GM18517 (cell line): ENCODE measurements around the gene GRID2.
"Not testable (repeated sequence)": the region's sequence is repeated elsewhere in the genome, so short reads cannot be mapped to it uniquely, and the experiment has no call there.

Experiments
- ATAC-seq: cut with Tn5 transposase; IDR thresholded peaks from one replicate; pipeline ENCODE4 v1.9.1; 2021; ENCODE audit warnings: mild to moderate bottlenecking, moderate library complexity; ENCODE audit not compliant: unreplicated experiment

GRID2 gene

DNA sequence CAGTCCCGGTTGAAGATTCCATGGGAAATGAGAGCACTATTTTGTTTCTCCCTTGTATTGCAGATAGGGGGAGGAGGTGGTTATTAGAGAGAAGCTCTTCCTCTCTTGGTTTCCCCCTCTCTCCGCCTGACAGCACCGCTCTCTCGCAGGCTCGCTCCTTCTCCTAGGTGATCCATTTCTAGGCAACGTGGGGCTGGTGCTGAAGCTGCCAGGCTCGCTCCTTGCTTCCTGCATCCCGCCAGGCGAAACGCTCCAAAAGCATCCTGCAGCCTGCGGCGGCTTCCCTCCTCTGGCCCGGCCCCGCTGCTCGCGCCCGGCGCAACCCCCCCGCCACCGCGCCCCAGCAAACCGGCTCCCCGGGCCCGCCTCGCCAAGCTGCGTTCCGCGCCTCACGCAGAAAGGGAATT lies at the start of gene GRID2:
GRID2 (plus strand) TSS at position 346 of the 407 bp plus-strand sequence.
- no peak for ATAC-seq

DNA sequence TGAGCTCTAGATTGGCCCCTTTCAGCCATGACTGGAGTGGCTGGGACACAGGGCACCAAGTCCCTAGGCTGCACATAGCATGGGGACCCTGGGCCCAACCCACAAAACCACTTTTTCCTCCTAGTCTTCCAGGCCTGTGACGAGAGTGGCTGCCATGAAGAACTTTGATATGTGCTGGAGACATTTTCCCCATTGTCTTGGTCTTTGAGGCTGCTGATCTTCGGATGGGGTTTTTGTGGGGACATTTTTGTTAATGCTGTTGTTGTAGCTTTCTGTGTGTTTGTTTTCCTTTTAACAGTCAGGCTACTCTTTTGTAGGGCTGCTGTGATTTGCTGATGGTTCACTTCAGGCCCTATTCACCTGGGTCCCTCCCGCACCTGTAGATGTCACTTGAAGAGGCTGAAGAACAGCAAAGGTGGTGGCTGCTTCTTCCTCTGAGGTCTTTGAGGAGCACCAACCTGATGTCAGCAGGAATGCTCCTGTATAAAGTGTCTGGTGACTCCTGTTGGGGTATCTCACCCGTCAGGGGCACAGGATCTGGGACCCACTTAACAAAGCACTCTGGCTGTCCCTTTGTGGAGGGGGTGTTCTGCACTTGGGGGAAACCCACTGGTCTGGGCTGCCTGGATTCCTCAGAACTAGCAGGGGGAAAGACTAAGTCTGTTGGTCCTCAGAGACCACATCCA lies 49.6 kb upstream of the GRID2 start:
- ATAC-seq, result no peak

- ATAC-seq, result no peak
These were observed 48.9 kb upstream of the GRID2 start for GRCh38 chr4:92254767-92255442.

DNA sequence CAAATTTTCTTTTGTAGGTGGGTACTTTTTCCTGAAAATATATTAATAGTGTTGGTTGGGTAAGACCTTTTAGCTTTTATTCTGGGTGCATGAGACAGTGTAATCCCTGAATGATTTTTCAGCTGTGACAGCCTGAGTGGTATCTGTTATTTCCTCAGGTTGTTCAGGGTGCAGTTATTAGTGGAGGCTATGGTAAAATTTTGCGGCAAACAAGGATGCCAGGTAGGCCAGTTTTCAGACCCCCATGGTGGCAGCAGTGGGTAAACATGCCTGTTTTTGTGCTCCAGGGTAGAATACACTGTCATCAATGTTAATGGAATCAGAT lies 47.9 kb upstream of the GRID2 start:
- ATAC-seq, result no peak

DNA sequence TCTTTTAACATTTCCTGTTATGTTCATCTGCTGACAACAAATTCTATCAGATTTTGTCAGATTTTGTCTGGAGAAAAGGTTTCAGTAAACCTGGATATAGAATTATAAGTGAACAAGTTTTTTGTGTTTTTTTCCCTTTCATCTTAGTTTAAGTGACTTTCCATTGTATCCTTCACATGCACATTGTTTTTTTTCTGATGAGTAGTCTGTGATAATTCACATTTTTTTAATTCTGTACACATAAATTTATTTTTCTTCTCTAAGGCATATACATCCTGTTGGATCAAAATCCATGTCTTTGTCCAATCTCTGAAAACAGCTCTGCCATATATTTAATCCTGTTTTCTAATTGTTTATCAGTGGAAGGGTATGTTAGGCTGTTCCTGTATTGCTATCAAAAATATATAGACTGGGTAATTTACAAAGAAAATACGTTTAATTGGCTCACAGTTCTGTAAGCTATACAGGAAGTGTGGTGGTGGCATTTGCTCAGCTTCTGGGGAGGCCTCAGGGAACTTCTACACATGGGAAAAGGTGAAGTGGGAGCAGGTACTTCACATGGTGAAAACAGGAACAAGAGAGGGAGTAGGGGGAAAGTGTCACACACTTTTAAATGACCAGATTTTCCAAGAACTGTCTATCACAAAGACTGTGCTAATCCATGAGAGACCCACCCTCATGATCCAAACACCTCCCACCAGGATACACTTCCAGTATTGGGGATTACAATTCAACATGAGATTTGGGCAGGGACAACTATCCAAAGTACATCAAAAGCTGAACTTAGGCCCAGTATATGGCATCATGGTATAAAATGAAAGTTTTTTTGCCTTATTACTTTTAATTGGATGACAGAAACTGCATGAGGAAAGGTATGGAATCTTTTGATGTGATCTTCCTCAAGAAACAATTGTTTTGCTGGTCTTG lies 45.6 kb upstream of the GRID2 start:
- ATAC-seq, result no peak

DNA sequence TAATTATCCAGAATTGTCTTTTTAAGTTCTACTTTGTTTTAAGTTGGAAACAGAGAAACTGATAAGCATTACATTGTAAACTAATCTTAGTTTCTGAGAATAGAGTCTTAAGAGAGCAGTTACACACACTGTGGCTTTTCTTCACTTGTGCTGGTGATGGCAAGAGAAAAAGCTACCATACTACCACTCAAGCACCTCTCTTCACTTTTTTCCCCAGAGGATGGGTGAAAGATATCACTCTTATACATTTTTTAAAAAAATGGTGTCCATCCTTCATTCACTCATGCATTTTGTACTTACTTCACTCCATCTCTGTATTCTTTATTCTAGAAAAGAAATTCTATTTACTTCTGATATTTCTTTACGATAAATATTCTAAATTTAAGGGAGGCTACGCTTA lies 42.5 kb upstream of the GRID2 start:
- no peak for ATAC-seq

- no peak for ATAC-seq
These were observed 41.4 kb upstream of the GRID2 start for GRCh38 chr4:92262371-92262770.

GRCh38 chr4:92263010-92263409 lies 40.8 kb upstream of the GRID2 start:
- ATAC-seq, result no peak

GRCh38 chr4:92263575-92263974 lies 40.2 kb upstream of the GRID2 start:
- no peak for ATAC-seq

DNA sequence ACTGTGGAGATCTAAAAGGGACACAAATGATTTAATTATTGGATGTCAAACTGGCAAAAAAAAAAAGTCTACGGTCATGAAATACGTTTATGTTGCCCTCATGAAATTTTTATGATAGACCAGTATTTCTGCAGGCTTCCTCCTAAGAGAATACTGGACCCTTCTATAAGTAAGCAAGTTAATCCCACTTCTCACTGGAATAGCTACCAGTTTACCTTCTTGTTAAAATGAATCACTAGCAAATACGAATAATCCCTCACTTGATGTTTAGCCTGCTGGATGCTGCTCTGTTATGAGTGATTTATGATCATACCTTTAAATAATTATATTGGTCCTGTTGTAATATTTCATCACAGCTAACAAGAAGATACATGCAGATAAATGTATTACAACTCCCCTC lies 39.6 kb upstream of the GRID2 start:
- ATAC-seq, result no peak

GRCh38 chr4:92265021-92265420 lies 38.7 kb upstream of the GRID2 start:
- no peak for ATAC-seq

DNA sequence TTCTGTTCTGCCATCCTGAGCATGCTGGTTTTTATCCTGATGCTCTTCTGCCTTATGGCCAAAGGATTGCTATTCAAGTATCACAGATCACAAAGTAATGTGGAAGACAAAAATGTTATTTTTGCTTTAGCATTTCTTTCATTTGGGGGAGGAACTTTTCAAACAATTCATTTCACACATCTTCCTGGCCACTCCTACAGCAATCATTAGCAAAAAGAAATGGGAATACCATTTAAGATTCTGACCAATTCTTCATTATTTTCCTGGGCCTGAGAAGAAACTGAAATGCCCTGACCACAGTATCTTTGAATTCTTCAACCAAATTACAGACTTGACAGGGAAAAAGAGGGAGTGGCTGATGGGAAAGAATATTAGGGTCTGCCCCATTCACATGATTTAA lies 38.0 kb upstream of the GRID2 start:
- ATAC-seq, result no peak

DNA sequence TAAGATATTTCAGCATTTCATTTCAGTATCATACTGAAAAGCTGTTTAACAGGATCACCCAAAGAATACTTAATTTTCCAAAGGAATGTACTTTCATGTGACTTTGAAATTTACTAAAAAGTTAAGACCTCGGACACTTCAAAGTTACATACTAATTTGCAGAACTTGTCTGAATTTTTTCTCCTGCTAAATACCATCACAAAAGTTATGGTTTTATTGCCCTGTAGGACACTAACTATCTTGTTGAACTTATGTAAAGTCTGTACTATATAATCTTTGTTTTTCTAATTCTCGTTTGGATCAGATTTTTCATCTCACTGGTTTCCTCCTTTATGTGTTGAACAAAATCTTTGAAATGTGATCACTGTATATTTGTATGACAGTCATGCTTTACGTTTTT lies 37.2 kb upstream of the GRID2 start:
- ATAC-seq, result no peak

GRCh38 chr4:92268642-92269041 lies 35.1 kb upstream of the GRID2 start:
- ATAC-seq, result no peak

DNA sequence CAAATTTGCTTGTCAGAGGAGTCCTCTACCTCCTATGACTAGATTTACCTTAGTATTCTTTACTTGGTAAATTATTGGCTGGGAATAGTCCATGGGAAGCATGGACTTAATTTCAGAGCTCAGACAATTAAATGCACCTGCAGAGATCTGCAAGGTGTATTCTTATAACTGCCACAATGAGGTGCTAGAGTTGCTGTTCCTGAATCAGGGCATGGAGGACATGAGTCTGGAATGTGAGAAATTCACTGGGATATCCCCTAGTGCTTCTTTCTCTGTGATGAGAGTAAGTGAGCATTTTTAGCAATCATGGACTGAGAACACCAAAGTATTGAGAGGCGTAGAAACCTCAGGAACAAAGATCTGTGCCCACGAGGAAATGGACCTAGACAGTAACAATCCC lies 32.9 kb upstream of the GRID2 start:
- no peak for ATAC-seq

DNA sequence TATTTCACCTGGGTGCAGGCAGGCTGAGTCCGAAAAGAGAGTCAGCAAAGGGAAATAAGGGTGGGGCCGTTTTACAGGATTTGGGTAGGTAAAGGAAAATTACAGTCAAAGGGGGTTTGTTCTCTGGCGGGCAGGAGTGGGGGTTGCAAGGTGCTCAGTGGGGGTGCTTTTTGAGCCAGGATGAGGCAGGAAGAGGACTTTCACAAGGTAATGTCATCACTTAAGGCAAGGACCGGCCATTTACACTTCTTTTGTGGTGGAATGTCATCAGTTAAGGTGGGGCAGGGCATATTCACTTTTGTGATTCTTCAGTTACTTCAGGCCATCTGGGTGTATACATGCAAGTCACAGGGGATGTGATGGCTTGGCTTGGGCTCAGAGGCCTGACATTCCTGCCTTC lies 32.2 kb upstream of the GRID2 start:
- ATAC-seq, result not testable (repeated sequence)

DNA sequence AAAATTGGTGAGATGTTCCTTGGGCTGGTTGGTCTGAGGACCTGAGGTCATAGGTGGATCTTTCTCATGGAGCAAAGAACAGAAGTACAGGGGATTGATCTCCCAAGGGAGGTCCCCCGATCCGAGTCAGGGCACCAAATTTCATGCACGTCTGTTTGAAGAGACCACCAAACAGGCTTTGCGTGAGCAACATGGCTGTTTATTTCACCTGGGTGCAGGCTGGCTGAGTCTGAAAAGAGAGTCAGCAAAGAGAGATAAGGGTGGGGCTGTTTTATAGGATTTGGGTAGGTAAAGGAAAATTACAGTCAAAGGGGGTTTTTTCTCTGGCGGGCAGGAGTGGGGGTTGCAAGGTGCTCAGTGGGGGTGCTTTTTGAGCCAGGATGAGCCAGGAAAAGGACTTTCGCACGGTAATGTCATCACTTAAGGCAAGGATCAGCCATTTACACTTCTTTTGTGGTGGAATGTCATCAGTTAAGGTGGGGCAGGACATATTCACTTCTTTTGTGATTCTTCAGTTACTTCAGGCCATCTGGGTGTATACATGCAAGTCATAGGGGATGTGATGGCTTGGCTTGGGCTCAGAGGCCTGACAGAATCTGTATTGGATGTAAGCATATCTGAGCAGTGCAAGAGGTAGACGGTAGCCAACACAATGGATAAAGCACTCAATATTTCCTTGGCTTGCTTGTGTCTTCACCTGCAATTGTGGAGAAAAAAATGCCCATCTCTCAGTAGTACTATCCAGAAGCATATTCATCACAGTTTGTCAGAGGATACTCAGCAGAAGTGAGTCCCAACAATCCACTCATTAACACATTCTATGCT lies 26.5 kb upstream of the GRID2 start:
- not testable (repeated sequence) for ATAC-seq

DNA sequence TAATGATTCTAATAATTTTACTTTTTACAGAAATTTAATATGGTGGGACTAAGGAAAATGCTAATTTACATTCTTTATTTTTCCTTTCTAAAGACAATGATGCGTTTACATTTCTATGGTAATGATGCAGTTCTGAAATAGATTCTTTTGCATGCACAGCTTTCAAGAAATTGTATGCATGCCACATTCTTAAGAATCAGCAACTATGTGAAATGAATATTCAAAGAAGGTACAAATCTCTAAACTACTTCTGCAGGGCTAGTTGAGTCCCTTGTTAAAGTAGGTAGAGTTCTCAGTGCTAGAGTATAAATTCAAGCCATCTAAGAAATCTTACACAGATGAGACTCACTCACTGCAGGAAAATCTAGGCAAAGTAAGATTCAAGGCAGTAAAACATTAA lies 24.5 kb upstream of the GRID2 start:
- ATAC-seq, result no peak

GRCh38 chr4:92299152-92299551 lies 4.6 kb upstream of the GRID2 start:
- ATAC-seq, result no peak

DNA sequence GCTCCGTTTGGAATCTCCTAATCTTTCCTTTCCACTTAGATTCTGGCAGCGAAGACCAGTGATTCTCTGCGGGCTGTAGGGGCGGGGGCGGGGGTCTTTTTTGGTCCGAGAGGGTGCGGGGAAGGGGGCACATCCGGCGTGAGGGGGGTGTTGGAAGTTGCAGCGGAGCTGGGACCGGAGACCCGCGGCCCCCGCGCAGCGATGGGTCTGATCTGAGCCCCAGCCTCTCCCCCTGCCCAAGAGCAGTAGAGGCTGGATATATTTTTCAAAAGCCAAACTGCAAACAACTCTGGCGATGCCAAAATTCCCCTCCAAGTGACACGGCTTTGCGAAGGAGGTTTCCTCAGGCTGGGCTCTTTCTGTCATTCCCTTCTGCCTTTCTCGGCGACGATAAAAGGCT lies 355 bp downstream of the GRID2 start:
- ATAC-seq, result no peak

GRCh38 chr4:92304606-92305005 lies 840 bp downstream of the GRID2 start:
- no peak for ATAC-seq
